D721Med (cell line): ENCODE data around the gene CYP4Z1.
"Not testable (repeated sequence)": the region's sequence is repeated elsewhere in the genome, so short reads cannot be mapped to it uniquely, and the experiment has no call there.

Source experiments
- DNase-seq: peaks from one replicate; pipeline ENCODE4 v3.0.0; 2011; ENCODE audit warnings: low spot score; ENCODE audit not compliant: insufficient read length
- FAIRE-seq: peaks from 2 replicates; lab custom pipeline; 2011; peaks lifted over from hg19 to GRCh38; lab: Jason Lieb, UNC
- TF ChIP-seq, protein P1 (sequence below): IDR thresholded peaks from 2 replicates; pipeline ENCODE4 v1.5.1; 2012; ENCODE audit warnings: mild to moderate bottlenecking, control low read depth; ENCODE audit not compliant: insufficient read depth; ENCODE audit errors: missing control alignments

The CYP4Z1 gene

DNA sequence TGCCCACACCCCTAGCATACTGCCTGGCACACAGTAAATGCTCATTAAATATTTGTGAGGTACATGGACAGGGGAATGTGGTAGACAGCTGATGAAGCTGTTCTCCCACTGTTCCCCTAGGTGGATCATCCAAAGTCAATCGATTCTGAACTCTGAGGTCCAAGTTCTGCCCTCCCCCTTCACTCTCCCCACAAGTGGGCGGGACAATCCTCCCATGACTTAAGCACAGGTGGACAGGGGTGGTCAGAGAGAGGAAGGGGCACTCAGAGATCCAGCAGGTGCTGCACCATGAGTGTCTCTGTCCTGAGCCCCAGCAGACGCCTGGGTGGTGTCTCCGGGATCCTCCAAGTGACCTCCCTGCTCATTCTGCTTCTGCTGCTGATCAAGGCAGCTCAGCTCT is 70.2 kb downstream of the CYP4Z1 start, which contains the start of gene CYP4A22:
CYP4A22 (plus strand) TSS at position 244 of the 400 bp plus-strand sequence; CDS start at position 289, 45 bp downstream.
- no peak for DNase-seq
- TF ChIP-seq, protein P1, sequence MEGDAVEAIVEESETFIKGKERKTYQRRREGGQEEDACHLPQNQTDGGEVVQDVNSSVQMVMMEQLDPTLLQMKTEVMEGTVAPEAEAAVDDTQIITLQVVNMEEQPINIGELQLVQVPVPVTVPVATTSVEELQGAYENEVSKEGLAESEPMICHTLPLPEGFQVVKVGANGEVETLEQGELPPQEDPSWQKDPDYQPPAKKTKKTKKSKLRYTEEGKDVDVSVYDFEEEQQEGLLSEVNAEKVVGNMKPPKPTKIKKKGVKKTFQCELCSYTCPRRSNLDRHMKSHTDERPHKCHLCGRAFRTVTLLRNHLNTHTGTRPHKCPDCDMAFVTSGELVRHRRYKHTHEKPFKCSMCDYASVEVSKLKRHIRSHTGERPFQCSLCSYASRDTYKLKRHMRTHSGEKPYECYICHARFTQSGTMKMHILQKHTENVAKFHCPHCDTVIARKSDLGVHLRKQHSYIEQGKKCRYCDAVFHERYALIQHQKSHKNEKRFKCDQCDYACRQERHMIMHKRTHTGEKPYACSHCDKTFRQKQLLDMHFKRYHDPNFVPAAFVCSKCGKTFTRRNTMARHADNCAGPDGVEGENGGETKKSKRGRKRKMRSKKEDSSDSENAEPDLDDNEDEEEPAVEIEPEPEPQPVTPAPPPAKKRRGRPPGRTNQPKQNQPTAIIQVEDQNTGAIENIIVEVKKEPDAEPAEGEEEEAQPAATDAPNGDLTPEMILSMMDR = no peak
- no peak for FAIRE-seq

DNA sequence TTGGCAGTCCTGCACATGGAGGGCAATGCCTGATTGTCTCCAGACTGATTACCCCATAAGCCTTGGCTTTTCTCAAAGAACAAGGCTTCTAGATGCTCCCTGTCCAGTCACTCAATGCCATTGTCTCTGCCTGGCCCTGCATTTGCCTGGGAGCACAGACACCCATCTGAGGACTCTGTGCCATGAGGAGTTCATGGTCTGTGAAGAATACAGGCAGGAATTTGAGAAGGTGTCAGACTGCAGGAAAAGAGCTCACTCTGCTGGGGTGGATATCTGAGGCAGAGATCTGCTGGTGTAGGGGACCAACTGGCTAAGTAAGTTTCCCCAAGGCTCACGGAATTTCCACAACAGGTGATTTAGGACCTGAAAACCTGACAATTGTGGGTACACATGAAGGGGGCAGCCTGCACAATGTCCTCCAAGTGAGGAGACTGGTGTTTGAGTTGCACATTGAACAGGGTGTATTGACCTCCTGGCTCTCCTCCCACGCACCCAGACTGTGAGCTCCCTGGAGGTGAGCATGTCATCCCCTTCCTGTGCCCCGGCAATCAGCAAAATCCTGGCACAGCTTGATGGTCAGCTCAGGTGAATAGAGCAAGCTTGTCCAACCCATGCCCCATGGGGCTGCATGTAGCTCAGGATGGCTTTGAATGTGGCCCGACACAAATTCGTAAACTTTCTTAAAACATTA is 71.0 kb downstream of the CYP4Z1 start:
- FAIRE-seq (no peak), DNase-seq (no peak)
- TF ChIP-seq, protein P1 = no peak

DNA sequence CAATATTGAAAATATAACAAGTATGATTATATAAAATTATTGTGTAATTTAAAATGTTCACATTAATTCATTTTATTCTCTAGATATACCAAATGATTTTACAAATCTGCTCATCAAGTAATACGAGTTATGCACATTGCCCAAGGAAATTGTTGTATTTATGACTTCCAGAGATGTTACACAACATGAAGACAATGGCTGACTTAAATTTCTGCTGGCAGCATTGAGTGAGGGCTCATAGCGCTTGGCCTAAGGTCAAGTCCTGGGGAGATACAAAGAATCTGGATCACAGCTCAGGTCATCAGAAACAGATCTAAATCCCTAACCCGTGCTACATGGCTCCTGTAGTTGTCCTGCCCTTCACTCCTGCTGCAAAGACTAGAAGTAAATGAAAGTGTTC is 73.3 kb downstream of the CYP4Z1 start:
- DNase-seq, FAIRE-seq: not testable (repeated sequence)

DNA sequence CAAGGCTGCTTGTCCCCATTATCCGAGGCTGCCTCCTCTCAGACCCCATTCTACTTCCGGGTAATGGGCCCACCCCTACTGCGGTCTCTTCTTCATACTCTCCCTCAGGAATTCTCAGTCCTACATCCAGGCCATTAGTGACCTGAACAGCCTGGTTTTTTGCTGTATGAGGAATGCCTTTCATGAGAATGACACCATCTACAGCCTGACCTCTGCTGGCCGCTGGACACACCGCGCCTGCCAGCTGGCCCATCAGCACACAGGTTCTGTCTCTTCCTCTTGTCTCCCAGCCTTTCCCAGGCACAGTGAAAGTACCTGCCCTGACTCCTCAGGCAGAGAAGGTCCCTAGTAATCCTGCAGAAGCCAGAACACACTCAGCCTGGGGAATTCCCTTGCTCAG is 76.6 kb downstream of the CYP4Z1 start:
- not testable (repeated sequence) for DNase-seq, FAIRE-seq
- TF ChIP-seq, protein P1 = peak; percentile 7

DNA sequence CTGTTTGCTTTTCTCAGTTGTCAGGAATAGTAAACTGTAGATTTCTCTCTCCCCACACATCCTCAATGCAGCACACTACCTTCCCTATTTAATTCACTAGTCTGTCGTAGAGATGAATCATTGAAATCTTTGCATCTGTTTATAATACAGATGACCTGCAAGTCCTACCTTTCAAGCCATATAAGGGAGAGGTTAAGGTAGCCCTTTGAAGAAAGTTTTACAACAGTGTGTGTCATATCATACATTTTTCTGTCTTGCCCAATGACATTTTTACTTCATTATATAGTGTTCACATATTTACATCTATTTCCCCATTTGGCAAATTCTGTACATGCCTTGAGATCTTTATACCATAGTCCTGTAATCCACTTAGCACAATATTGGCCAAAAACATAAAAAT is 79.5 kb downstream of the CYP4Z1 start:
- FAIRE-seq, DNase-seq: not testable (repeated sequence)

DNA sequence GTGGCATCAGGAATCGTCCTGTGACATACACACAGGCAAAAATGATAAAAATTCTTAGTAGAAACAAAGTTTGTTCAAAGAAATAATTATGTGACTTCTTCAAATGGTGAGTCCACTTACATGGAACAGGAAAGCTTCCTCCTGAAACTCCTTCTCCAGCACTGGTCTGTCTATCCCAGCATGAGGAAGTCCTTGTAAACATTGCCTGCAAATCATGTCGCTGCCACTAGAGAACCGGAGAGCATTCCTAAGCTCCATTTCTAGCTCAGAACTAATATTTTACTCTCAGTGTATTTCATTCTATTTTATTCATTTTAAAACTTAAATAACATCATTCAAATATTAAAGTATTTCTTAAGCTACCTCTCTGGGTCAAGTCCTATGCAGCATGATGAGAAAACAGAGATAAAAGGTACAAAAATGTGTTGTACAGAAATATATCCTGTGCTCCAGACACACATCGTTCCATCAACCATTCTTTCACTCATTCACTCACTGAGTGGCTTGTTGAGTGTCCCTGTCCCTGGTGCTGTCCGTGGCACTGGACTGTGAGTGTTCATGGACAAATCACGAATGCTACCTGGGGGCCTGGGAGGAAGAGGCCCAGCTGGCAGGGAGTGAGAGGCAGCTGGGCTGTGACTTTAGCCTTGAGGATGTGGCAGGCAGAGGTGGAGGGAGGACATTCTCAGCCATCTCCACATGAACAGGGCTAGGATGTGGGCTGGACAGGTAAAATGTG is 80.2 kb downstream of the CYP4Z1 start:
- TF ChIP-seq, protein P1 = no peak
- DNase-seq (no peak), FAIRE-seq (no peak)

DNA sequence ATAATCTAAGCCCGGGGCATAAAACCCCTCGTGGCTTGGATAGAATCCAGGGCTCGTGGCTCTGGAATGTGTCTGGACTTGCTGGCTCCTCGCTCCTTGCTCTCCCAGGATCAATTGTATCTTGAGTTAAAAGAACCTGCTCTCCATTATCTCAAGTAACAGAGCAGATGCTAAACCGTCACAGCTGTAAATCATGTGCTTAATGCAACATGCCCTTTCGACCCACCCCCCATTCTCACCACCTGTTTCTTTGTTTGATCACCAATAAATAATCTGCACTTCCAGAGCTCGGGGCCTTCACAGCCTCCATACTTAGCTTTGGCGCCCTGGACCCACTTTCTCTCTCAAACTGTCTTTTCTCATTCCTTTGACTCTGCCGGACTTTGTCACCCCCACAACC is 82.1 kb downstream of the CYP4Z1 start:
- not testable (repeated sequence) for DNase-seq, FAIRE-seq

DNA sequence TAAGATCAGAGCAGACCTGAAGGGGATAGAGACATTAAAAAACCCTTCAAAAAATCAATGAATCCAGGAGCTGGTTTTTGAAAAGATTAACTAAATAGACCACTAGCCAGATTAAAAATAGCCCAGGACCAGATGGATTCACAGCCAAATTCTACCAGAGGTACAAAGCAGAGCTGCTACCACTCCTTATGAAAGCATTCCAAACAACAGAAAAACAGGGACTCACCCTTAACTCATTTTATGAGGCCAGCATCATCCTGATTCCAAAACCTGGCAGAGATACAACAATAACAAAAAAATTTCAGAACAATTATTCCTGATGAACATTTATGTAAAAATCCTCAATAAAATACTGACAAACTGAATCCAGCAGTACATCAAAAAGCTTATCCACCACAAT is 89.4 kb downstream of the CYP4Z1 start:
- FAIRE-seq = not testable (repeated sequence)

DNA sequence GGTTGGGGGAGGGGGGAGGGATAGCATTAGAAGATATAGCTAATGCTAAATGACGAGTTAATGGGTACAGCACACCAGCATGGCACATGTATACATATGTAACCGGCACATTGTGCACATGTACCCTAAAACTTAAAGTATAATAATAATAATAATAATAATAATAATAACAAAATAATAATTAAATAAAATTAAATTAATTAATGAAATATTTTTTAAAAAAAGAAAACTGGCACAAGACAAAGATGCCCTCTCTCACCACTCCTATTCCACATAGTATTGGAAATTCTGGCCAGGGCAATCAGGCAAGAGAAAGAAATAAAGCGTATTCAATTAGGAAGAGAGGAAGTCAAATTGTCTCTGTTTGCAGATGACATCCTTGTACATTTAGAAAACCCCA is 90.9 kb downstream of the CYP4Z1 start:
- DNase-seq, FAIRE-seq: not testable (repeated sequence)

More for the DNA sequence above, 89.4 kb downstream of the CYP4Z1 start:
- DNase-seq = not testable (repeated sequence)
